GM23338 (cell line): ENCODE results near the gene NFRKB. TPM values are rescaled to one million over a fixed set of nuclear protein-coding genes. Genes with fewer than 3 reads are reported as not detected.

Experiments used
- ATAC-seq: fragments of 200-7000 bp; cut with Tn5 transposase; 3 replicates; pipeline ENCODE4 v1.9.1; 2020
- DNase-seq: peaks from one replicate; pipeline ENCODE4 v3.0.0-alpha.2; 2015; ENCODE audit warnings: low spot score
- H2AFZ ChIP-seq: fragments of 200-600 bp; sonication (generic); 2 replicates; pipeline ENCODE4 v1.8.0; 2016; ENCODE audit warnings: antibody characterized with exemption, mild to moderate bottlenecking, moderate library complexity
- H3F3A ChIP-seq: fragments of 200-600 bp; sonication (generic); replicated peaks from 2 replicates; pipeline ENCODE4 v1.8.0; 2017; ENCODE audit warnings: antibody characterized with exemption, mixed run types, low read depth
- H3K27ac ChIP-seq: fragments of 200-600 bp; sonication (generic); 2 replicates; pipeline ENCODE4 v1.6.1; 2016; ENCODE audit warnings: low read depth
- H3K27me3 ChIP-seq: fragments of 200-600 bp; sonication (generic); 2 replicates; pipeline ENCODE4 v1.8.0; 2016; ENCODE audit warnings: mild to moderate bottlenecking, mixed run types, moderate library complexity; ENCODE audit not compliant: insufficient read depth
- H3K36me3 ChIP-seq: fragments of 200-600 bp; sonication (generic); 2 replicates; pipeline ENCODE4 v1.8.0; 2016; ENCODE audit warnings: mild to moderate bottlenecking; ENCODE audit not compliant: insufficient read depth
- H3K4me1 ChIP-seq: fragments of 200-600 bp; sonication (generic); 2 replicates; pipeline ENCODE4 v1.8.0; 2016; ENCODE audit warnings: mild to moderate bottlenecking, moderate library complexity; ENCODE audit not compliant: insufficient read depth
- H3K4me2 ChIP-seq: fragments of 200-600 bp; sonication (generic); 2 replicates; pipeline ENCODE4 v1.7.1; 2017; ENCODE audit warnings: mixed run types
- H3K4me3 ChIP-seq: fragments of 200-600 bp; sonication (generic); 2 replicates; pipeline ENCODE4 v1.6.1; 2016; ENCODE audit warnings: mixed run types
- H3K79me2 ChIP-seq: fragments of 200-600 bp; sonication (generic); replicated peaks from 2 replicates; pipeline ENCODE4 v1.8.0; 2017; ENCODE audit warnings: mild to moderate bottlenecking; ENCODE audit not compliant: insufficient read depth
- H3K9me2 ChIP-seq: fragments of 200-600 bp; sonication (generic); 2 replicates; pipeline ENCODE4 v1.8.0; 2017; ENCODE audit not compliant: insufficient read depth
- H4K20me1 ChIP-seq: fragments of 200-600 bp; sonication (generic); replicated peaks from 2 replicates; pipeline ENCODE4 v1.8.0; 2017; ENCODE audit warnings: mild to moderate bottlenecking; ENCODE audit not compliant: insufficient read depth
- H3K27ac Mint-ChIP-seq: 2 replicates; pipeline ENCODE4 v1.8.0; 2020; ENCODE audit warnings: inconsistent platforms, mild to moderate bottlenecking, moderate library complexity, mixed read lengths
- H3K27me3 Mint-ChIP-seq: 3 replicates; pipeline ENCODE4 v1.8.0; 2022; ENCODE audit warnings: low read depth, mild to moderate bottlenecking, moderate library complexity, mixed read lengths, inconsistent platforms; ENCODE audit not compliant: insufficient read depth, poor library complexity
- H3K36me3 Mint-ChIP-seq: 3 replicates; pipeline ENCODE4 v1.8.0; 2021; ENCODE audit warnings: low read depth, mild to moderate bottlenecking, inconsistent platforms, moderate library complexity, mixed read lengths
- H3K4me1 Mint-ChIP-seq: 3 replicates; pipeline ENCODE4 v1.8.0; 2020; ENCODE audit warnings: mild to moderate bottlenecking, inconsistent platforms, mixed read lengths
- H3K4me3 Mint-ChIP-seq: 3 replicates; pipeline ENCODE4 v1.8.0; 2021; ENCODE audit warnings: moderate library complexity, mild to moderate bottlenecking, inconsistent platforms, mixed read lengths
- H3K9me3 Mint-ChIP-seq: 3 replicates; pipeline ENCODE4 v1.8.0; 2020; ENCODE audit warnings: moderate library complexity, mild to moderate bottlenecking, inconsistent platforms, mixed read lengths
- CREB1 ChIP-seq: fragments of 250-450 bp; sonication (Bioruptor Pico); IDR thresholded peaks from 2 replicates; pipeline ENCODE4 v1.5.0; 2020; ENCODE audit warnings: low read depth, mild to moderate bottlenecking, moderate library complexity
- CTCF ChIP-seq, 2 experiments: fragments of 200-600 bp in 1 of 2; sonication (generic) in 1 of 2; conservative IDR thresholded peaks; 2 replicates each; pipeline versions ENCODE4 v1.5.1 to v1.6.1; 2016 to 2017; ENCODE audit warnings: antibody characterized with exemption in 2 of 2, low read depth in 2 of 2, mild to moderate bottlenecking in 2 of 2, moderate library complexity in 1 of 2
- EZH2 ChIP-seq: fragments of 200-600 bp; sonication (generic); IDR thresholded peaks from one replicate; pipeline ENCODE4 v1.8.0; 2017; ENCODE audit warnings: antibody characterized with exemption, mild to moderate bottlenecking, low read depth; ENCODE audit not compliant: unreplicated experiment
- EZH2phosphoT487 ChIP-seq: fragments of 200-600 bp; sonication (generic); IDR thresholded peaks from one replicate; pipeline ENCODE4 v1.8.1; 2018; ENCODE audit warnings: antibody characterized with exemption; ENCODE audit not compliant: unreplicated experiment
- JUNB ChIP-seq: IDR thresholded peaks from one replicate; pipeline ENCODE4 v1.6.1; 2016; ENCODE audit warnings: antibody characterized with exemption; ENCODE audit not compliant: unreplicated experiment
- NANOG ChIP-seq: IDR thresholded peaks from 2 replicates; pipeline ENCODE4 v1.6.1; 2016; ENCODE audit warnings: antibody characterized with exemption, borderline replicate concordance
- POLR2AphosphoS5 ChIP-seq: IDR thresholded peaks from 2 replicates; pipeline ENCODE4 v1.6.1; 2016; ENCODE audit warnings: antibody characterized with exemption, low read depth
- STAT1 ChIP-seq: IDR thresholded peaks from one replicate; pipeline ENCODE4 v1.6.1; 2016; ENCODE audit warnings: antibody characterized with exemption; ENCODE audit not compliant: unreplicated experiment
- ZNF114 ChIP-seq: fragments of 250-450 bp; sonication (Bioruptor Pico); IDR thresholded peaks from 2 replicates; pipeline ENCODE4 v1.5.0; 2020; ENCODE audit warnings: mild to moderate bottlenecking, moderate library complexity
- ZNF331 ChIP-seq: fragments of 250-450 bp; sonication (Bioruptor Pico); IDR thresholded peaks from 2 replicates; pipeline ENCODE4 v1.5.0; 2020; ENCODE audit warnings: low read depth, mild to moderate bottlenecking, moderate library complexity
- polyA plus RNA-seq: library from polyadenylated mRNA; unstranded; fragments of >200 nt; fragmentation: Nextera tagmentation; extraction: Ambion mirVana; gene quantifications from 2 replicates; pipeline ENCODE4 v1.2.1, GENCODE V29; 2016
- total RNA-seq: library from RNA; depleted of rRNA; stranded (reverse); fragments of >200 nt; shearing (Covaris generic); gene quantifications from 2 replicates; pipeline ENCODE4 v1.2.3, GENCODE V29; 2014
- TF ChIP-seq, protein P1 (sequence below): IDR thresholded peaks from one replicate; pipeline ENCODE4 v1.6.1; 2018; ENCODE audit warnings: antibody characterized with exemption; ENCODE audit not compliant: unreplicated experiment
- TF ChIP-seq, protein P2 (sequence below): IDR thresholded peaks from 2 replicates; pipeline ENCODE4 v1.6.1; 2016; ENCODE audit warnings: antibody characterized with exemption
- TF ChIP-seq, protein P3 (sequence below): fragments of 250-450 bp; sonication (Bioruptor Pico); IDR thresholded peaks from 2 replicates; pipeline ENCODE4 v1.5.0; 2020; ENCODE audit warnings: mild to moderate bottlenecking, moderate library complexity

Gene NFRKB
- total and polyA plus RNA-seq, 2 experiments from 2014 or later = 22.4 to 44.9 TPM

GRCh38 chr11:129852125-129852740 lies 43.1 kb downstream of the NFRKB start:
- ATAC-seq (no peak), DNase-seq (no peak)
- no peaks in the 10 kb centered on the region for H3K4me1 ChIP-seq
- Mint-ChIP-seq H3K36me3 (no peaks in the 10 kb centered on the region), H3K4me3 (no peak overlapping the region), H3K4me1 (peaks cover 2% of the 10 kb centered on the region; the same call in 1 of the 3 replicates), H3K9me3 (no peaks in the 10 kb centered on the region), H3K27ac (no peak overlapping the region), H3K27me3 (peaks cover 7% of the 10 kb centered on the region)
- TF ChIP-seq CTCF (conservative IDR thresholded peaks at IDR 0.05; ENCODE audit: low read depth in 2 of 2) (no peak), STAT1 (no peak), JUNB (no peak), ZNF331 (no peak), CREB1 (CRISPR knock-in tag) (no peak), ZNF114 (CRISPR knock-in tag) (no peak), EZH2 (no peak), NANOG (no peak), EZH2phosphoT487 (no peak), POLR2AphosphoS5 (no peak)
- TF ChIP-seq, protein P1, sequence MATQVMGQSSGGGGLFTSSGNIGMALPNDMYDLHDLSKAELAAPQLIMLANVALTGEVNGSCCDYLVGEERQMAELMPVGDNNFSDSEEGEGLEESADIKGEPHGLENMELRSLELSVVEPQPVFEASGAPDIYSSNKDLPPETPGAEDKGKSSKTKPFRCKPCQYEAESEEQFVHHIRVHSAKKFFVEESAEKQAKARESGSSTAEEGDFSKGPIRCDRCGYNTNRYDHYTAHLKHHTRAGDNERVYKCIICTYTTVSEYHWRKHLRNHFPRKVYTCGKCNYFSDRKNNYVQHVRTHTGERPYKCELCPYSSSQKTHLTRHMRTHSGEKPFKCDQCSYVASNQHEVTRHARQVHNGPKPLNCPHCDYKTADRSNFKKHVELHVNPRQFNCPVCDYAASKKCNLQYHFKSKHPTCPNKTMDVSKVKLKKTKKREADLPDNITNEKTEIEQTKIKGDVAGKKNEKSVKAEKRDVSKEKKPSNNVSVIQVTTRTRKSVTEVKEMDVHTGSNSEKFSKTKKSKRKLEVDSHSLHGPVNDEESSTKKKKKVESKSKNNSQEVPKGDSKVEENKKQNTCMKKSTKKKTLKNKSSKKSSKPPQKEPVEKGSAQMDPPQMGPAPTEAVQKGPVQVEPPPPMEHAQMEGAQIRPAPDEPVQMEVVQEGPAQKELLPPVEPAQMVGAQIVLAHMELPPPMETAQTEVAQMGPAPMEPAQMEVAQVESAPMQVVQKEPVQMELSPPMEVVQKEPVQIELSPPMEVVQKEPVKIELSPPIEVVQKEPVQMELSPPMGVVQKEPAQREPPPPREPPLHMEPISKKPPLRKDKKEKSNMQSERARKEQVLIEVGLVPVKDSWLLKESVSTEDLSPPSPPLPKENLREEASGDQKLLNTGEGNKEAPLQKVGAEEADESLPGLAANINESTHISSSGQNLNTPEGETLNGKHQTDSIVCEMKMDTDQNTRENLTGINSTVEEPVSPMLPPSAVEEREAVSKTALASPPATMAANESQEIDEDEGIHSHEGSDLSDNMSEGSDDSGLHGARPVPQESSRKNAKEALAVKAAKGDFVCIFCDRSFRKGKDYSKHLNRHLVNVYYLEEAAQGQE = no peak
- TF ChIP-seq, protein P2, sequence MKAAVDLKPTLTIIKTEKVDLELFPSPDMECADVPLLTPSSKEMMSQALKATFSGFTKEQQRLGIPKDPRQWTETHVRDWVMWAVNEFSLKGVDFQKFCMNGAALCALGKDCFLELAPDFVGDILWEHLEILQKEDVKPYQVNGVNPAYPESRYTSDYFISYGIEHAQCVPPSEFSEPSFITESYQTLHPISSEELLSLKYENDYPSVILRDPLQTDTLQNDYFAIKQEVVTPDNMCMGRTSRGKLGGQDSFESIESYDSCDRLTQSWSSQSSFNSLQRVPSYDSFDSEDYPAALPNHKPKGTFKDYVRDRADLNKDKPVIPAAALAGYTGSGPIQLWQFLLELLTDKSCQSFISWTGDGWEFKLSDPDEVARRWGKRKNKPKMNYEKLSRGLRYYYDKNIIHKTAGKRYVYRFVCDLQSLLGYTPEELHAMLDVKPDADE = no peak
- TF ChIP-seq, protein P3, sequence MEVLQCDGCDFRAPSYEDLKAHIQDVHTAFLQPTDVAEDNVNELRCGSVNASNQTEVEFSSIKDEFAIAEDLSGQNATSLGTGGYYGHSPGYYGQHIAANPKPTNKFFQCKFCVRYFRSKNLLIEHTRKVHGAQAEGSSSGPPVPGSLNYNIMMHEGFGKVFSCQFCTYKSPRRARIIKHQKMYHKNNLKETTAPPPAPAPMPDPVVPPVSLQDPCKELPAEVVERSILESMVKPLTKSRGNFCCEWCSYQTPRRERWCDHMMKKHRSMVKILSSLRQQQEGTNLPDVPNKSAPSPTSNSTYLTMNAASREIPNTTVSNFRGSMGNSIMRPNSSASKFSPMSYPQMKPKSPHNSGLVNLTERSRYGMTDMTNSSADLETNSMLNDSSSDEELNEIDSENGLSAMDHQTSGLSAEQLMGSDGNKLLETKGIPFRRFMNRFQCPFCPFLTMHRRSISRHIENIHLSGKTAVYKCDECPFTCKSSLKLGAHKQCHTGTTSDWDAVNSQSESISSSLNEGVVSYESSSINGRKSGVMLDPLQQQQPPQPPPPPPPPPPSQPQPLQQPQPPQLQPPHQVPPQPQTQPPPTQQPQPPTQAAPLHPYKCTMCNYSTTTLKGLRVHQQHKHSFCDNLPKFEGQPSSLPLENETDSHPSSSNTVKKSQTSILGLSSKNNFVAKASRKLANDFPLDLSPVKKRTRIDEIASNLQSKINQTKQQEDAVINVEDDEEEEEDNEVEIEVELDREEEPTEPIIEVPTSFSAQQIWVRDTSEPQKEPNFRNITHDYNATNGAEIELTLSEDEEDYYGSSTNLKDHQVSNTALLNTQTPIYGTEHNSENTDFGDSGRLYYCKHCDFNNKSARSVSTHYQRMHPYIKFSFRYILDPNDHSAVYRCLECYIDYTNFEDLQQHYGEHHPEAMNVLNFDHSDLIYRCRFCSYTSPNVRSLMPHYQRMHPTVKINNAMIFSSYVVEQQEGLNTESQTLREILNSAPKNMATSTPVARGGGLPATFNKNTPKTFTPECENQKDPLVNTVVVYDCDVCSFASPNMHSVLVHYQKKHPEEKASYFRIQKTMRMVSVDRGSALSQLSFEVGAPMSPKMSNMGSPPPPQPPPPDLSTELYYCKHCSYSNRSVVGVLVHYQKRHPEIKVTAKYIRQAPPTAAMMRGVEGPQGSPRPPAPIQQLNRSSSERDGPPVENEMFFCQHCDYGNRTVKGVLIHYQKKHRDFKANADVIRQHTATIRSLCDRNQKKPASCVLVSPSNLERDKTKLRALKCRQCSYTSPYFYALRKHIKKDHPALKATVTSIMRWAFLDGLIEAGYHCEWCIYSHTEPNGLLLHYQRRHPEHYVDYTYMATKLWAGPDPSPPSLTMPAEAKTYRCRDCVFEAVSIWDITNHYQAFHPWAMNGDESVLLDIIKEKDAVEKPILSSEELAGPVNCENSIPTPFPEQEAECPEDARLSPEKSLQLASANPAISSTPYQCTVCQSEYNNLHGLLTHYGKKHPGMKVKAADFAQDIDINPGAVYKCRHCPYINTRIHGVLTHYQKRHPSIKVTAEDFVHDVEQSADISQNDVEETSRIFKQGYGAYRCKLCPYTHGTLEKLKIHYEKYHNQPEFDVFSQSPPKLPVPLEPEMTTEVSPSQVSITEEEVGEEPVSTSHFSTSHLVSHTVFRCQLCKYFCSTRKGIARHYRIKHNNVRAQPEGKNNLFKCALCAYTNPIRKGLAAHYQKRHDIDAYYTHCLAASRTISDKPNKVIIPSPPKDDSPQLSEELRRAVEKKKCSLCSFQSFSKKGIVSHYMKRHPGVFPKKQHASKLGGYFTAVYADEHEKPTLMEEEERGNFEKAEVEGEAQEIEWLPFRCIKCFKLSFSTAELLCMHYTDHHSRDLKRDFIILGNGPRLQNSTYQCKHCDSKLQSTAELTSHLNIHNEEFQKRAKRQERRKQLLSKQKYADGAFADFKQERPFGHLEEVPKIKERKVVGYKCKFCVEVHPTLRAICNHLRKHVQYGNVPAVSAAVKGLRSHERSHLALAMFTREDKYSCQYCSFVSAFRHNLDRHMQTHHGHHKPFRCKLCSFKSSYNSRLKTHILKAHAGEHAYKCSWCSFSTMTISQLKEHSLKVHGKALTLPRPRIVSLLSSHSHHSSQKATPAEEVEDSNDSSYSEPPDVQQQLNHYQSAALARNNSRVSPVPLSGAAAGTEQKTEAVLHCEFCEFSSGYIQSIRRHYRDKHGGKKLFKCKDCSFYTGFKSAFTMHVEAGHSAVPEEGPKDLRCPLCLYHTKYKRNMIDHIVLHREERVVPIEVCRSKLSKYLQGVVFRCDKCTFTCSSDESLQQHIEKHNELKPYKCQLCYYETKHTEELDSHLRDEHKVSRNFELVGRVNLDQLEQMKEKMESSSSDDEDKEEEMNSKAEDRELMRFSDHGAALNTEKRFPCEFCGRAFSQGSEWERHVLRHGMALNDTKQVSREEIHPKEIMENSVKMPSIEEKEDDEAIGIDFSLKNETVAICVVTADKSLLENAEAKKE (CRISPR knock-in tag) = no peak
- no peak overlapping the region for H2AFZ ChIP-seq
- no peaks in the 10 kb centered on the region for H3K27me3 ChIP-seq
- H3K79me2 ChIP-seq = no peaks in the 10 kb centered on the region
- no peaks in the 10 kb centered on the region for H3K36me3 ChIP-seq
- no peak overlapping the region for H3K4me2 ChIP-seq
- no peaks in the 10 kb centered on the region for H4K20me1 ChIP-seq
- 0 out of 2 replicates have a peak, but pooled peaks cover 3% of the 10 kb centered on the region for H3K9me2 ChIP-seq
- no peak overlapping the region for H3K4me3 ChIP-seq
- H3F3A ChIP-seq = no peaks in the 10 kb centered on the region
- no peak overlapping the region for H3K27ac ChIP-seq
